ENCODE data around the gene ALDH1A1. TPM values are rescaled to one million over a fixed set of nuclear protein-coding genes. Genes with fewer than 3 reads are reported as not detected.

Gene ALDH1A1
- total and polyA plus RNA-seq, 2 experiments from 2014 or later = not detected

- Histone ChIP-seq H3F3A (ENCODE audit: insufficient read depth) (no peaks in the 10 kb centered on the region), H3K27me3 (replicated peaks; ENCODE audit: insufficient read depth) (no peaks in the 10 kb centered on the region), H3K36me3 (ENCODE audit: low read depth) (no peaks in the 10 kb centered on the region), H3K9me3 (ENCODE audit: low read depth) (no peaks in the 10 kb centered on the region), H4K20me1 (ENCODE audit: insufficient read depth) (no peaks in the 10 kb centered on the region), H3K4me2 (ENCODE audit: unreplicated experiment) (no peak overlapping the region), H3K79me2 (ENCODE audit: insufficient read depth) (no peaks in the 10 kb centered on the region), H3K4me3 (no peak overlapping the region), H3K4me1 (ENCODE audit: insufficient read depth) (peaks cover 10% of the 10 kb centered on the region), H3K27ac (no peak overlapping the region), H3K9ac (no peak overlapping the region), H2AFZ (no peak overlapping the region), H3K9me2 (ENCODE audit: insufficient read depth) (no peaks in the 10 kb centered on the region)
- TF ChIP-seq EZH2 (IDR thresholded peaks at IDR 0.05; ENCODE audit: insufficient read depth, poor library complexity, severe bottlenecking) = no peak
- no peak for TF ChIP-seq EZH2phosphoT487 (IDR thresholded peaks at IDR 0.05; ENCODE audit: insufficient read depth, low read depth)
- in situ Hi-C loops (cut with MboI) = no loop called here
- DNase-seq = no peak
- 96 to 100% methylated on average over 1 of the region's 1 CpG for WGBS, 2 experiments (ENCODE audit: low coverage in 1 of 2, low lambda C conversion rate in 2 of 2, missing lambda C conversion rate in 2 of 2)
Observed at GRCh38 chr9:72896439-72896838, 56.4 kb downstream of the ALDH1A1 start.

- no peak for TF ChIP-seq EZH2phosphoT487 (IDR thresholded peaks at IDR 0.05; ENCODE audit: insufficient read depth, low read depth)
- no peak for TF ChIP-seq EZH2 (IDR thresholded peaks at IDR 0.05; ENCODE audit: insufficient read depth, poor library complexity, severe bottlenecking)
- peaks cover 10% of the 10 kb centered on the region for H3K4me1 ChIP-seq (ENCODE audit: insufficient read depth)
- H3K9me2 ChIP-seq (ENCODE audit: insufficient read depth) = no peaks in the 10 kb centered on the region
- H3K9ac ChIP-seq = no peak overlapping the region
- in situ Hi-C loops (cut with MboI) = no loop called here
- H3K27ac ChIP-seq = peak overlapping the region; percentile 64
- no peaks in the 10 kb centered on the region for H3F3A ChIP-seq (ENCODE audit: insufficient read depth)
- no peak overlapping the region for H3K4me2 ChIP-seq (ENCODE audit: unreplicated experiment)
- H3K36me3 ChIP-seq (ENCODE audit: low read depth) = no peaks in the 10 kb centered on the region
- H2AFZ ChIP-seq = no peak overlapping the region
- H3K4me3 ChIP-seq = no peak overlapping the region
- H4K20me1 ChIP-seq (ENCODE audit: insufficient read depth) = no peaks in the 10 kb centered on the region
- 90 to 95% methylated on average over 2 of the region's 2 CpGs for WGBS, 2 experiments (ENCODE audit: low coverage in 1 of 2, low lambda C conversion rate in 2 of 2, missing lambda C conversion rate in 2 of 2)
- no peaks in the 10 kb centered on the region for H3K79me2 ChIP-seq (ENCODE audit: insufficient read depth)
- no peaks in the 10 kb centered on the region for H3K27me3 ChIP-seq (replicated peaks; ENCODE audit: insufficient read depth)
- no peak for DNase-seq
- H3K9me3 ChIP-seq (ENCODE audit: low read depth) = no peaks in the 10 kb centered on the region
Observed at GRCh38 chr9:72895122-72895521, 57.7 kb downstream of the ALDH1A1 start.

GRCh38 chr9:72894342-72894741 is 58.5 kb downstream of the ALDH1A1 start:
- Histone ChIP-seq H3F3A (ENCODE audit: insufficient read depth) (no peaks in the 10 kb centered on the region), H3K4me1 (ENCODE audit: insufficient read depth) (peaks cover 10% of the 10 kb centered on the region), H4K20me1 (ENCODE audit: insufficient read depth) (no peaks in the 10 kb centered on the region), H3K4me3 (no peak overlapping the region), H2AFZ (no peak overlapping the region), H3K27ac (peak overlapping the region; percentile 64), H3K27me3 (replicated peaks; ENCODE audit: insufficient read depth) (no peaks in the 10 kb centered on the region), H3K79me2 (ENCODE audit: insufficient read depth) (no peaks in the 10 kb centered on the region), H3K9me3 (ENCODE audit: low read depth) (no peaks in the 10 kb centered on the region), H3K36me3 (ENCODE audit: low read depth) (no peaks in the 10 kb centered on the region), H3K9me2 (ENCODE audit: insufficient read depth) (no peaks in the 10 kb centered on the region), H3K4me2 (ENCODE audit: unreplicated experiment) (peak overlapping the region; percentile 46), H3K9ac (no peak overlapping the region)
- in situ Hi-C loops (cut with MboI) = no loop called here
- DNase-seq = peak; percentile 92
- TF ChIP-seq EZH2phosphoT487 (IDR thresholded peaks at IDR 0.05; ENCODE audit: insufficient read depth, low read depth) = no peak
- TF ChIP-seq EZH2 (IDR thresholded peaks at IDR 0.05; ENCODE audit: insufficient read depth, poor library complexity, severe bottlenecking) = no peak
- 10 to 17% methylated on average over 5 of the region's 5 CpGs for WGBS, 2 experiments (ENCODE audit: low coverage in 1 of 2, low lambda C conversion rate in 2 of 2, missing lambda C conversion rate in 2 of 2)

- DNase-seq = no peak
- WGBS, 2 experiments (ENCODE audit: low coverage in 1 of 2, low lambda C conversion rate in 2 of 2, missing lambda C conversion rate in 2 of 2) = 27 to 31% methylated on average over 1 of the region's 1 CpG
- H4K20me1 ChIP-seq (ENCODE audit: insufficient read depth) = no peaks in the 10 kb centered on the region
- in situ Hi-C loops (cut with MboI) = no loop called here
- H3K9me3 ChIP-seq (ENCODE audit: low read depth) = no peaks in the 10 kb centered on the region
- no peaks in the 10 kb centered on the region for H3F3A ChIP-seq (ENCODE audit: insufficient read depth)
- no peaks in the 10 kb centered on the region for H3K27me3 ChIP-seq (replicated peaks; ENCODE audit: insufficient read depth)
- TF ChIP-seq EZH2 (IDR thresholded peaks at IDR 0.05; ENCODE audit: insufficient read depth, poor library complexity, severe bottlenecking) (no peak), EZH2phosphoT487 (IDR thresholded peaks at IDR 0.05; ENCODE audit: insufficient read depth, low read depth) (no peak)
- no peak overlapping the region for H3K4me2 ChIP-seq (ENCODE audit: unreplicated experiment)
- H3K27ac ChIP-seq = no peak overlapping the region
- no peak overlapping the region for H2AFZ ChIP-seq
- H3K9me2 ChIP-seq (ENCODE audit: insufficient read depth) = no peaks in the 10 kb centered on the region
- no peak overlapping the region for H3K9ac ChIP-seq
- no peaks in the 10 kb centered on the region for H3K79me2 ChIP-seq (ENCODE audit: insufficient read depth)
- no peaks in the 10 kb centered on the region for H3K36me3 ChIP-seq (ENCODE audit: low read depth)
- H3K4me1 ChIP-seq (ENCODE audit: insufficient read depth) = peaks cover 10% of the 10 kb centered on the region
- H3K4me3 ChIP-seq = no peak overlapping the region
Observed at GRCh38 chr9:72893437-72893836, 59.4 kb downstream of the ALDH1A1 start.

GRCh38 chr9:72891043-72891442 is 61.8 kb downstream of the ALDH1A1 start:
- Histone ChIP-seq H3F3A (ENCODE audit: insufficient read depth) (no peaks in the 10 kb centered on the region), H3K79me2 (ENCODE audit: insufficient read depth) (no peaks in the 10 kb centered on the region), H3K36me3 (ENCODE audit: low read depth) (no peaks in the 10 kb centered on the region), H3K27me3 (replicated peaks; ENCODE audit: insufficient read depth) (no peaks in the 10 kb centered on the region), H3K4me2 (ENCODE audit: unreplicated experiment) (no peak overlapping the region), H3K27ac (no peak overlapping the region), H3K9me2 (ENCODE audit: insufficient read depth) (no peaks in the 10 kb centered on the region), H4K20me1 (ENCODE audit: insufficient read depth) (no peaks in the 10 kb centered on the region), H3K9me3 (ENCODE audit: low read depth) (no peaks in the 10 kb centered on the region), H3K4me3 (no peak overlapping the region), H2AFZ (no peak overlapping the region), H3K4me1 (ENCODE audit: insufficient read depth) (peaks cover 16% of the 10 kb centered on the region), H3K9ac (no peak overlapping the region)
- no peak for TF ChIP-seq EZH2phosphoT487 (IDR thresholded peaks at IDR 0.05; ENCODE audit: insufficient read depth, low read depth)
- no peak for TF ChIP-seq EZH2 (IDR thresholded peaks at IDR 0.05; ENCODE audit: insufficient read depth, poor library complexity, severe bottlenecking)
- in situ Hi-C loops (cut with MboI) = no loop called here
- no peak for DNase-seq
- 64 to 74% methylated on average over 2 of the region's 2 CpGs for WGBS, 2 experiments (ENCODE audit: low coverage in 1 of 2, low lambda C conversion rate in 2 of 2, missing lambda C conversion rate in 2 of 2)

Data from GM23248 (cell line).